ENCODE results near the gene TXNDC2.

GRCh38 chr18:9839853-9840252 lies 45.9 kb upstream of the TXNDC2 start:
- TF ChIP-seq, protein P1, sequence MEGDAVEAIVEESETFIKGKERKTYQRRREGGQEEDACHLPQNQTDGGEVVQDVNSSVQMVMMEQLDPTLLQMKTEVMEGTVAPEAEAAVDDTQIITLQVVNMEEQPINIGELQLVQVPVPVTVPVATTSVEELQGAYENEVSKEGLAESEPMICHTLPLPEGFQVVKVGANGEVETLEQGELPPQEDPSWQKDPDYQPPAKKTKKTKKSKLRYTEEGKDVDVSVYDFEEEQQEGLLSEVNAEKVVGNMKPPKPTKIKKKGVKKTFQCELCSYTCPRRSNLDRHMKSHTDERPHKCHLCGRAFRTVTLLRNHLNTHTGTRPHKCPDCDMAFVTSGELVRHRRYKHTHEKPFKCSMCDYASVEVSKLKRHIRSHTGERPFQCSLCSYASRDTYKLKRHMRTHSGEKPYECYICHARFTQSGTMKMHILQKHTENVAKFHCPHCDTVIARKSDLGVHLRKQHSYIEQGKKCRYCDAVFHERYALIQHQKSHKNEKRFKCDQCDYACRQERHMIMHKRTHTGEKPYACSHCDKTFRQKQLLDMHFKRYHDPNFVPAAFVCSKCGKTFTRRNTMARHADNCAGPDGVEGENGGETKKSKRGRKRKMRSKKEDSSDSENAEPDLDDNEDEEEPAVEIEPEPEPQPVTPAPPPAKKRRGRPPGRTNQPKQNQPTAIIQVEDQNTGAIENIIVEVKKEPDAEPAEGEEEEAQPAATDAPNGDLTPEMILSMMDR (IDR thresholded peaks at IDR 0.05) = no peak
- no peak for TF ChIP-seq ZFX (IDR thresholded peaks at IDR 0.05; ENCODE audit: borderline replicate concordance)
